GM21528 (cell line): Measurements from ENCODE around the gene RPL13.
A peak's percentile ranks its signal among the peaks of the same experiment; 100 is the strongest.

ENCODE experiments used
- ATAC-seq: cut with Tn5 transposase; IDR thresholded peaks from one replicate; pipeline ENCODE4 v1.9.1; 2021; ENCODE audit warnings: mild to moderate bottlenecking, moderate library complexity; ENCODE audit not compliant: unreplicated experiment, low FRiP score

Gene RPL13

DNA sequence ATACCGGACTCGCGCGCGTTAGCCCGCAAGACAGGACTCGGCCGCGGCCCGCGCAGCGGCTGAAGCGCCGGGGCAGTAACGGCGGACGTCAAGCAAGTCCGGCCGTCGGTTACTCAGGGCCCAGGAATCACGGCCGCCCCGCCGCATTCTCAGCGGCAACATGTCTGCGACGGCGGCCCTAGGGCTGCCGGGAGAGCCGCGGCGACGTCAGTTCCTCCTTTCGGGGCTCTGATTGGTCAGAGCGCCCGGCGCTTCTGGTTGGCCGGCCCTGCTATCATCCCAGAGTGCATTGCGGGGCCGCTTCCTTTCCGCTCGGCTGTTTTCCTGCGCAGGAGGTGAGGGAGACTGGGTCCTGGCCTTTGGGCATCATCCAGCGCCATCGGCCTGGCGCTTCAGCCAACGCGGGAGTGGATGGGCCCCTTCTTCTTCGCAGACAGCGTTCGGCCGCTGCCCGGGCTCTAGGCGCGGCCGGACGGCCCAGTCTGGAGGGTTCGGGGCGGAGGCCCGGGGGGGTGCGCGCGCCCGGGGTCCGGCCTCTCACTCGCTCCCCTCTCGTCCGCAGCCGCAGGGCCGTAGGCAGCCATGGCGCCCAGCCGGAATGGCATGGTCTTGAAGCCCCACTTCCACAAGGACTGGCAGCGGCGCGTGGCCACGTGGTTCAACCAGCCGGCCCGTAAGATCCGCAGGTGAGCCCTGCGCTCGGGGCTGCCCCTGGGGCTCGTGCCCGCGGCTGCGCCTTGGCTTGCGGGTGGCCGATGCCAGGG, at the start of gene RPL13:
Gene RPL13, plus strand, starts transcription at position 305 of the 764 bp plus-strand sequence. Its CDS starts 278 bp downstream, at position 583.
- ATAC-seq = peak; percentile 81

DNA sequence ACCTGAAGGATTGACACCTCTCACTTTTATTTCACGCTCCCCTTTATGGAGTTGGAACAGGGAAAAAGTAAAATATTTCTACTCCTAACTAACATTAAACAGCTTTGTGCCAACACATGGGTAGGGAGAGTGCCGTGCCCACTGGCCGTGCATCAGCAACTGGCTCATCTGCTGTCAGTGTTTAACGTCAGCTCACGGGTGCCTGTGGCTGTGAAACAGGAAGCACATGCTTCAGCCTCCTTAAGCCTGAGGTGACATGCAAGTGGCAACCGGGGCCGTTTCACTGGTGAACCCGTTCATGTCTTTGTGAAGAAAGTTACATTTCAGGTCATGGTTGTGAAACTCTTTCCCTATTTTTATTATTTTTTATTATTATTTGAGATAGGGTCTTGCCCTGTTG, 49.1 kb upstream of the RPL13 start:
- ATAC-seq = no peak

DNA sequence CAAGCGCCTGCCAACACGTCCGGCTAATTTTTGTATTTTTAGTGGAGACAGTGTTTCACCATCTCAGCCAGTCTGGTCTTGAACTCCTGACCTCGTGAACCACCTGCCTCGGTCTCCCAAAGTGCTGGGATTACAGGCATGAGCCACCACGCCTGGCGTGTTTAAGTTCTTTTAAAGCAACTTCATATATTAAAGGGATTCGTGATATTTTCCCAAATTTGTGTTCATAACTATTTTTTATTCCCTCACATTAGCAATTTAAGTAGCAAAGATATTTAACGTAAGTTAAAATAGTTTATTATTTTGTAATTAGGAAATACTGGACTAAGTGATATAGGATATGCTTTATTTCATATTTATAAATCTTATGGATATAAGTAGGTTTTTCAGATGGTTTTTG, 48.0 kb upstream of the RPL13 start:
- ATAC-seq = no peak

DNA sequence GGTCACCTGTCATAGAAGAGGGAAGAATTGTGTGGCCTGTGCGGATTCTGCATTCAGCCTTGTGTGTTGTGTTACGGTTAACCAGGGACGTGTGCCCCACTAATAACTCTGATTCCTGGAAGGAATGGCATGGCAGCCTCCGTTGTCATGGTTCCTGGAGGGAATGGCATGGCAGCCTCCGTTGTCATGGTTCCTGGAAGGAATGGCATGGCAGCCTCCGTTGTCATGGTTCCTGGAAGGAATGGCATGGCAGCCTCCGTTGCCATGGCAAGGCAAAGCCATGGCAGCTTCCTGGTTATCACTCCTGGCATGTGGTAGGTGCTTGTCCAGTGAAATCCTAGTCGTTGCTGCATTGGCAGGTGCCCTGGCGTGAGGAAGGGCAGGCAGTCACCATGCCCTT, 43.4 kb upstream of the RPL13 start:
- ATAC-seq = no peak

DNA sequence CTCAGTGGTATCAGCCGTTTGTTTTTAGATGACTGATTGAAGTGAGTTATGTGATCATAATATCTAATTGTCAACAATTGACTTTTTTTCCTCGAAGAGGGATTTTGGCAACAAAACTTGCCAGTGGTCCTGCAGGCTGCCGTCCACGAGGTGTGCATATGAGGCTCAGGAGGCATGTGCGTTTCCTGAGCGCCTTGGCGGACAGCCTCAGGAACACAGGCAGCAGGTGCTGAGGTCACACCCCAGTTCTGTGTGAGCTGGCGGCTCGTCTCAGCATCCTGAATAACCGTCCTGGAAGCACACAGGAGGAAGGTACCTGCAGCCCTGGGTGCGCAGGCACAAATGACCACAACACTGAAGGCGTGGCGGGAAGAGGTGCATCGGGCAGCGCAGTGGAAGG, 40.6 kb upstream of the RPL13 start:
- ATAC-seq = no peak

DNA sequence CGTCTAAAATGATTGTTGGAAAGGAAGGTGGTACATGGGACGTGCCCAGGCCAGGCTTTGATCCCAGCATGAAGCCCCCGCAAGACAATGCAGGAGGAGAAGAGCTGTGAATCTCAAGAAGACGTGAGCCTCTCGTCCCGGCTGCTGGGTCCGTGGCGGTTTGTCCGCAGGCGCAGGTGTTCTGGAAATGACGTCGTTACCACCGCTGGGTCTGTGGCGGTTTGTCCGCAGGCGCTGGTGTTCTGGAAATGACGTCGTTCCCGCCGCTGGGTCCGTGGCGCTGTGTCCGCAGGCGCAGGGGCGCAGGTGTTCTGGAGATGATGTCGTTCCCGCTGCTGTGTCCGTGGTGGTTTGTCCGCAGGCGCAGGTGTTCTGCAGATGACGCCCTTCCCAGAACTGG, 38.2 kb upstream of the RPL13 start:
- no peak for ATAC-seq

DNA sequence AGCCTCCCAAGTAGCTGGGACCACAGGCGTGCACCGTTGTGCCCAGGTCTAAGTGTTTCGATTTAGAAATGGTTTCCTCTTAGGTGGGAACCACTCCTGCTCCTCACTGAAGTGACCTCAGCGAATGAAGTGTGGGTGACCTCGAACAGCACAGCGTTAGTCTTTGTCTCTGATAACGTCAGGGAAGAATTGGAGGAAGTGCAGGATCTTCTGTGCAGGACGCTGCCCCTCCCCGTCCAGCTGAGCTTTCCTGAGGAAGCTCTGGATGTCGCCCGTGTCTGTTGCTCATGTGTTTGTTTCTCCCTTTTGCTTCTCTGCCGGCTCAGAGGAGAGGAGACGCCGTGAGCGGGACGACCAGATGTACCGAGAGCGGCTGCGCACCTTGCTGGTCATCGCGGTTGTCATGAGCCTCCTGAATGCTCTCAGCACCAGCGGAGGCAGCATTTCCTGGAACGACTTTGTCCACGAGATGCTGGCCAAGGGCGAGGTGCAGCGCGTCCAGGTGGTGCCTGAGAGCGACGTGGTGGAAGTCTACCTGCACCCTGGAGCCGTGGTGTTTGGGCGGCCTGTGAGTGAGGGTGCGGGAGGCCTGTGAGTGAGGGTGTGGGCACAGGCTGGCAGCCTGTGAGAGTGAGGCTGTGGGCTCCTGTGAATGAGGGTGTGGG, 36.7 kb upstream of the RPL13 start:
- ATAC-seq = no peak

DNA sequence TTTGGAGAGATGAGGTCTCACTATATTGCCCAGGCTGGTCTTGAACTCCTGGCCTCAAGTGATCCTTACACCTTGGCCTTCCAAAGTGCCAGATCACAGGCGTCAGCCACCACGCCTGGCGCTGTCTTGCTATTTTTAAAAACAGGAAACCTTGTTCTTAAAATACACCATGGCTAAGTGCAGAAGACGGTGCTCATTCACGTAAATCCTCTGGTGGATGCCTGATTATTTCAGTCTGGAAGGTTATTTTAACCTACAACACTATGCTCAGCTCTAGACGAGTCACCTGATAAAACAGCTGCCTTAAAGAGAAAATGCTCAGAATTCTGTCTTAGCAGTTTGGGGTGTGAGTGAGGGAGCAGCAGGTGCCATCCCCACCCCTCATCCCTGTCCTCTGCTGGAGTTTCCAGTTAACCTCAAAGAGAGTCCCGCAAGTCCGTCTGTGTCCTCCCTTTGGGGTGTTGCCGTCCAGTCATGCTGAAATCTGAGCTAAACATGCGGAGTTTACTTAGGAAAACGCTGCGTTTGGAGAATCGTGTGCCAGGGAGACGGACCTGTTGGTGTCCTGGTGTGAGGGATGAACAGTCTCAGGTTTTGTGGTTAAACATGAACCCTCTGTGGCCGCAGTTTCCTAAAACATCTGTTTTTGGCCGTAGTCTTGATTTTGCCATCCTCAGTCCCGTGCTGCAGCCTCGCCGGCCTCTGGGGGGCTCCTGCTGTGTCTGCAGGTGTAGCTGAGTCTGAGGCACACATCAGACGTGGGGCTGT, 35.2 kb upstream of the RPL13 start:
- ATAC-seq = no peak

DNA sequence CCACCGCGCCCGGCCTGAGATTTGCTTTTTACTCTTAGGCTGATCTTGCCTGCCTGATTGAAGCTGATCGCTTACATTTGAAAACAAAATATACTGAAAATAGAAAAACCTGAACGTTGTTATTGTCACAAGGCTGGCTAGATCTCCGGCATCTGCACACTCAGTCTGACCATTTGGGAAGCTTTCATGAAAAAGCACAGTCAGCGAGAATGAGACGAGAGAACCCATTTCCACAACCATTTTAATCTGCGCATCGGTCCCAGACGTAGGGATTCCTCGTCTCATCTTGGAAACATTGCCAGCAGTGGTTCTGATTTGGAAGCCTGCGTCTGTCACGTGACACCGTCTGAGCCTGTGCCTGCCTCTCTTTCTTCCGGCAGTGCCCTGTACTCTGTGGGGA, 31.4 kb upstream of the RPL13 start:
- no peak for ATAC-seq

DNA sequence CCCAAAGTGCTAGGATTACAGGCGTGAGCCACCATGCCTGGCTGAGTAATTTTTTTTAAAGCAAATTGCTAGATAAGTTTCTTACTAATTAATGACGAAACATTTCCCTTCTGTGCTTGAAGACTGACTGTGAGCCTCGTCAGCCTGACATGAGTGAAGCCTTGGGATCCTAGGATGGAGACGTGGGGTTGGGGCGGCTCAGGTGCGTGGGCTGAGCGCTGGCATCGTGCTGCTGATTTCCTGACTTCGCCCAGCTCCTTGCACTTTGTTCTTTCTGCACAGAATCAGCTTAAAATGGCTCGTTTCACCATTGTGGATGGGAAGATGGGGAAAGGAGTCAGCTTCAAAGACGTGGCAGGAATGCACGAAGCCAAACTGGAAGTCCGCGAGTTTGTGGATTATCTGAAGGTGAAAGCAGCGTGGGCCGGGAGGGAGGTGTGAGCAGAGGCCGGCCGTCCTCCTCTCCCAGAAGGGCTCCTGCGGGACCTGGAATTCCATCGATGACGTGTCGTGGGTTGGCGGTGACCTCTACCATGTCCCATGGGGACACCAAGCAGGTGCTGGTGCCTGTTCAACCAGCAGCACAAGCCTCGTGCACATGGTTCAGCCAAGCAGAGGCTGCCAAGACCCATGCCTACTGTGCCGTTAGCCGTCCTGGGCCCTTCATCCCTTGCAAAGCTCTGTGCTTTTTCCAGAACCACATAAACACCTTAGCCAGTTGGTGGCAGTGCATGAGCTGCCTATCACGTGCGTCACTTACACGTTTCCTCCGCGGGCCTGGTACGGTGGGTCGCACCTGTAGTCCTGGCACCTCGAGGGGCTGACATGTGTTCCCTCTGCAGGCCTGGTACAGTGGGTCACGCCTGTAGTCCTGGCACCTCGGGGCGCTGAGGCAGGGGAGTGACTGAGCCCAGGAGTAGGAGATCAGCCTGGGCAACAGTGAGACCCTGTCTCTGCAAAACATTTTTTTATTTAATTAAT, 29.8 kb upstream of the RPL13 start:
- no peak for ATAC-seq

DNA sequence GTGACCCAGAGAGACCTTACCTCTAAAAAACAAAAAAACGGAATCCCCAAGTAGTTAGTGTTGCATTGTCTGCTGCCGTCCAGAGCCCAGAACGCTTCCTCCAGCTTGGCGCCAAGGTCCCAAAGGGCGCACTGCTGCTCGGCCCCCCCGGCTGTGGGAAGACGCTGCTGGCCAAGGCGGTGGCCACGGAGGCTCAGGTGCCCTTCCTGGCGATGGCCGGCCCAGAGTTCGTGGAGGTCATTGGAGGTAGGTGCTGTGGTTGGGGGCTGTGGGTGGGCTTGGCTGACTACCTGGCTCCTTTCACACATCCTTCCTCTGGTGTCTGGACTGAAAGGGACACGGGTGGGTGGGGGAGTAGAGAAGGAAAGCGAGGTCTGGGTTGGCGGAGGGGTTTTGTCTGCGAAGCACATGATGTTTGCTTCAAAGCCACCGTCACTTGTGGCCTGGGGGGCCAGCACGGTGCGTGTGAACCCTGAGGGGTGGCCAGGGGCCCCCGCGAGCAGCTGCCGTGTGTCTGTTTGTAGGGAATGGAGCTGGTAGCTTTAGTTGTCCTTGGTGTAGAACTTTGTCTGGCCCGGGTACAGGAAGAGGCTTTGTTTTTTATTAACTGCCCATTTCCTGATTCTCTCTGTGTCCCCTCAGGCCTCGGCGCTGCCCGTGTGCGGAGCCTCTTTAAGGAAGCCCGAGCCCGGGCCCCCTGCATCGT, 28.5 kb upstream of the RPL13 start:
- no peak for ATAC-seq

DNA sequence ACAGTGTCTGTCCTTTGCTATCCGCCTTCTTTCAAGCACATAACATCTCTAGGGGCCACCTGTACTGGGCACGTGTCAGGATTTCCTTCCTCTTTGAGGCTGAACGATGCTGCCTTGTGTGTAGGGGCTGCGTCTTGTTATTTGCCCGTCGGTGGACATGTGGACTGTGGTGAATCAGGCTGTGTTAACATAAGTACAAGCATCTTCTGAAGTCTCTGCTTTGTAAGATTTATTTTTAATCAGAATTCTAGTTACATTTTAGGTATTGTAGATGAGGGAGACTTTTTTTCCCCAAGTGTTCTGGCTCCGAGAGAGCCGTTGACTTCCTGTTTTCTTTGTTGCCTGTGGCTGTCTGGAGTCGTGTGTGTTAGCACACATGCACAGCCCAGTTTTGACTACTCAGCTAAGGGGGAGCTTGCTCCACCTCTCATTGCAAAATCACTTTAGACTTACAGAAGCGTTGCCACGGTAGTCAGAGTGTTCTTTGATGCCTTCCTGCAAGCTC, 26.2 kb upstream of the RPL13 start:
- ATAC-seq = no peak

DNA sequence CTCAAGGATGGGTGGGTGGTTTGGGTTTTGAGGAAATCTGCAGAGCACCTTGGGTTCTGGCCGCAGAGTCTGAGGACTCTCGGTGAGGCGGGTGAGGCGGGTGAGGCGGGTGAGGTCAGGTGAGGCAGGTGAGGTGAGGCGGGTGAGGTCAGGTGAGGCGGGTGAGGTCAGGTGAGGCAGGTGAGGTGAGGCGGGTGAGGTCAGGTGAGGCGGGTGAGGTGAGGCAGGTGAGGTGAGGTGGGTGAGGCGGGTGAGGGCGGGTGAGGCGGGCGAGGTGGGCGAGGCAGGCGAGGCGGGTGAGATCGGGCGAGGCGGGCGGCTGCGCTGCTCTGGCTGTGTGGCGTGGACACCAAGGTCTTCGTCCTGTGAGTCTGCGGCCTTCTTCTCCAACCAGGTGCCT, 24.1 kb upstream of the RPL13 start:
- no peak for ATAC-seq

DNA sequence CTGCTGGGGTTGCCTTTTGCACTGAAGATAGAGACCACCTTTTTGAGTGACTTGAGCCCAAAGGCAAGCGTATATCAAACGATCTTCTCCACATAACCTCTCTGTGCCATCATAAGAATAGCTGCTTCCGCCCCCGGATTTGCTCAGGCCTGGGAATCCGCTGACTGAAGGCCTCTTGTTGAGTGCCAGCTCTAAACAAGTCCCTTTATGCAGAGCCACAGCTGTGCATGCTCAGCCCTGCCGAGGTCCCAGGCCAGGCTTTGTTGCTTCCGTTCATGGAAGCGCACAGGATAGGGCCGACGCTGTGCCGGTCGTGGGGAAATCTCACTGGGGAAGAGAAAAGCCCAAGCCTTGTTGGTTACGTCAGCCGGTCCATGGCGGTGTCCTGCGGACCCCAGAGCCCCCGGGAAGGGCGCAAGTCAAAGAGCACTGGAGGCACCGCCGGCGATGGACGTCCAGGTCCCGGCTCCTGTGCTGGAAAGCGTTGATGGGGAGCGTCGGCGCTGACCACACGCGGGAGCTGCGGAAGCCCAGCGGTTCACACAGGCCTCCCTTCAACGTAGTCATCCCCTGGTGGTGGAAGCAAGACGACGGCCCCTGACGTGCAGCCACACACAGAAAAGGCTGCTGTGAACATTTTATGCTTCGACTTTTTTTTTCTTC, 23.5 kb upstream of the RPL13 start:
- ATAC-seq = no peak

DNA sequence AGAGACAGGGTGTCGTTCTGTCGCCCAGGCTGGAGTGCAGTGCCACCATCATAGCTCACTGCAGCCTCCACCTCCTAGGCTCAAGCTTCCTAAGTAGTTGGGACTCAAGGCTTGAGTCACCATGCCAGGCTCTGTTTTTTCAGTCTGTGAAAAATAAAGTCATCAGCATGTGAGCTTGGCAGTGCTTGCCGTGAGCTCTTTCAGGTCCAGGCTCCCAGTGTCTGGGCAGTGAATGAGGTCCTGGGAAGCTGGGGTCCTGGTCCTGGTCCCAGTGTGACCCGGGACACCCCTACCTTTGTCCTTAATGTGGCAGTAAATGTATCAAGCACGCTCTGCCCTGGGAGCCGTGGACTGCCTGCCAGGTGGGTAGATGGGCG, 22.9 kb upstream of the RPL13 start:
- ATAC-seq = no peak

DNA sequence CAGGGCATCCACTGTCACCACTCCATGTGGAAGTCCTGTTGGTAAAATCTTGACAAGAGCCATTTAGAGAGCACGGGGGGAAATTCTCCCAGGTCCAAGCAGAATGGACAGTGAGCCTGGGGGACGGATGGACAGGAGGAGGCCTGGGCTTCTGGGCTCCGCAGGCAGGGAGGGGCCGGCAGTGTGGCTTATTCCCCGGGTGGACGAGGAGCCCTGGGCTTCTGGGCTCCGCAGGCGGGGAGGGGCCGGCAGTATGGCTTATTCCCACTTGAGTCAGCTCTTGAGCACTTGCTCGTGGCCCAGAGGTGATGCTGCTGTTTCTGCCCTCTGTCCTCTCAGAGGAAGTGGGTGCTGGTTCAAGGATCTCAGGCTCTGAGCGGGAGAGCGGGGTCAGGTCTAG, 22.2 kb upstream of the RPL13 start:
- no peak for ATAC-seq

DNA sequence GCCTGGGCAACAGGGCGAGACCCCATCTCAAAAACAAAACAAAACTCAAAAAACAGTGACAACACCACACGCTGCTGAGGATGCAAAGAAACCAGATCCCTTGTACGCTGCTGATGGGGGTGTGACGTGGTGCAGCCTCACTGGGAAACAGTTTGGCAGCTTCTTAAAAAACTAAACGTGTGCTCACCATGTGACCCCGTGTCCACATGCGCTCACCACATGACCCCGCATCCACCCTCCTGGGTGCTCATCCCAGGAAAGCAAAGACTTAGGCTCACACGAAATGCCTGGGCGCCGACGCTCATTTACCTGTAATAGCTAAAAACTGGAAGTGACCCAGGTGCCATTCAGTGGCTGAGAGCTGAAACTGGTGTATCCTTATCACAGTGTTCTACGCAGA, 19.9 kb upstream of the RPL13 start:
- no peak for ATAC-seq

DNA sequence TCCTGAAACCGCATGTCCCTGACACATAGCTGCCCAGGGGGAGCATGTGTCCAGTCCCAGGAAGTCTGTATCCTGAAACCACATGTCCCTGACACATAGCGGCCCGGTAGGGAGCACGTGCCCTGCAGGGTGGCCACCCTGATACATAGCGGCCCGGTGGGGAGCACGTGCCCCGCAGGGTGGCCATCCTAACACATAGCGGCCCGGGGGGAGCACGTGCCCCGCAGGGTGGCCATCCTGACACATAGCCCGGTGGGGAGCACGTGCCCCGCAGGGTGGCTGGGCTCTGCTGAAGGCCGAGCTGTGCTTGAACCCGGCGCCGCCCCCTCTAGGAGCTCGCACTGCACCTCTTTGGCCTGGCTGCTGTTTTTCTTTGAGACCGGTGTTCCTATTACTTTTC, 18.7 kb upstream of the RPL13 start:
- ATAC-seq = no peak

DNA sequence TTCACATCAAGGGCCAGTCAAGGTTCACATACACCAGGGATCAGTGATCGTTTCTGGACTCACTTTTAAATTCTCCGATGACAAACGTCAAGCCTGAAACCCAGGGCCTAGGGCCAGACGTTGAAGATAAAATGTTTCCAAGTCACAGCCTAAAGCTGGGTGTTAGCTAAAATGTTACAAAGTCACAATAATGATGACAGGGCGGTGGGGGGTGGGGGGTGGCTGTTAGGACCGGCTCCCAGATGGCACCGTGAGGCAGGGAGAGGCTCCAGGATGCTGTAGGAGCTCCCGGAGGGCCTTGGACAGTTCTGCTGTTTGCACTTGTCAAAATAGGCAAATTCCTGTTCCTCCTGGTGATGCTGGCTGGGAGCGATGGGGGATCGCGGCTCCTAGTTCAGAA, 16.4 kb upstream of the RPL13 start:
- no peak for ATAC-seq
